Gastroesophageal sphincter (tissue), 3 donors: ENCODE results near the gene KPTN.
A peak's percentile ranks its signal among the peaks of the same experiment; 100 is the strongest.

Source experiments
- EP300 ChIP-seq: sonication (generic); formaldehyde crosslinking; IDR thresholded peaks from one replicate; pipeline ENCODE4 v1.6.1; 2017; ENCODE audit warnings: antibody characterized with exemption, mild to moderate bottlenecking
- POLR2A ChIP-seq, 2 donors: fragments of 450-650 bp; IDR thresholded peaks; one replicate each; pipeline ENCODE4 v1.6.1; 2017; ENCODE audit warnings: antibody characterized with exemption in 2 of 2, mild to moderate bottlenecking in 2 of 2, moderate library complexity in 1 of 2
- POLR2AphosphoS5 ChIP-seq: sonication (generic); formaldehyde crosslinking; IDR thresholded peaks from one replicate; pipeline ENCODE4 v1.6.1; 2017; ENCODE audit warnings: antibody characterized with exemption
- TF ChIP-seq, protein P1 (sequence below), 4 experiments: fragments of 200-600 bp in 2 of 4; fragments of 450-650 bp in 2 of 4; sonication (generic) in 1 of 4; IDR thresholded peaks; one replicate each; pipeline ENCODE4 v1.5.1; 2017 to 2019; ENCODE audit warnings: antibody characterized with exemption in 4 of 4, mild to moderate bottlenecking in 2 of 4, moderate library complexity in 2 of 4

DNA sequence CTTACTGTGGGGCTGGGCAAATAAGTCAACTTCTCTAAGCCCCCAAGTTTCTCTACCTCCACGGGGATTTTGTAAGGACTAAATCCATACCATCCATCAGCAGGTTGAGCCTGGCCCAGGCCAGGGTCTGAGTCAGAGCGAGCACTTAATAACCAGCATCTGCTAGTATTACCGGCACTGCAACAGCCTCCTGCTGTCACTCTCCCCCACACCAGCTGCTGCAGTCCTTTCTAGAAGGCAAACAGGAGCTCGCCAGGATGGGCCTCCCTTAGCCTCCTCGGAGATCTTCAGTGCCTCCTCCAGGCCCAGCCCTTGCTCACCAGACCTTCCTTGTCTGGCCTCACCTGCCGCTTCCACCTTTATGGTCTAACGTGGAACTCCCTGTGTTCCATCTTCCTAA is 27.7 kb upstream of the KPTN start:
- TF ChIP-seq POLR2A (IDR thresholded peaks at IDR 0.05) (no peak), POLR2AphosphoS5 (peak; percentile 19), EP300 (no peak)
- TF ChIP-seq, protein P1, sequence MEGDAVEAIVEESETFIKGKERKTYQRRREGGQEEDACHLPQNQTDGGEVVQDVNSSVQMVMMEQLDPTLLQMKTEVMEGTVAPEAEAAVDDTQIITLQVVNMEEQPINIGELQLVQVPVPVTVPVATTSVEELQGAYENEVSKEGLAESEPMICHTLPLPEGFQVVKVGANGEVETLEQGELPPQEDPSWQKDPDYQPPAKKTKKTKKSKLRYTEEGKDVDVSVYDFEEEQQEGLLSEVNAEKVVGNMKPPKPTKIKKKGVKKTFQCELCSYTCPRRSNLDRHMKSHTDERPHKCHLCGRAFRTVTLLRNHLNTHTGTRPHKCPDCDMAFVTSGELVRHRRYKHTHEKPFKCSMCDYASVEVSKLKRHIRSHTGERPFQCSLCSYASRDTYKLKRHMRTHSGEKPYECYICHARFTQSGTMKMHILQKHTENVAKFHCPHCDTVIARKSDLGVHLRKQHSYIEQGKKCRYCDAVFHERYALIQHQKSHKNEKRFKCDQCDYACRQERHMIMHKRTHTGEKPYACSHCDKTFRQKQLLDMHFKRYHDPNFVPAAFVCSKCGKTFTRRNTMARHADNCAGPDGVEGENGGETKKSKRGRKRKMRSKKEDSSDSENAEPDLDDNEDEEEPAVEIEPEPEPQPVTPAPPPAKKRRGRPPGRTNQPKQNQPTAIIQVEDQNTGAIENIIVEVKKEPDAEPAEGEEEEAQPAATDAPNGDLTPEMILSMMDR (IDR thresholded peaks at IDR 0.05): no peak
